ENCODE measurements around the gene GRIK3. TPM values are rescaled to one million over a fixed set of nuclear protein-coding genes. Genes with fewer than 3 reads are reported as not detected.

The GRIK3 gene
- total RNA-seq, 1 donor from 2014 or later: not detected

DNA sequence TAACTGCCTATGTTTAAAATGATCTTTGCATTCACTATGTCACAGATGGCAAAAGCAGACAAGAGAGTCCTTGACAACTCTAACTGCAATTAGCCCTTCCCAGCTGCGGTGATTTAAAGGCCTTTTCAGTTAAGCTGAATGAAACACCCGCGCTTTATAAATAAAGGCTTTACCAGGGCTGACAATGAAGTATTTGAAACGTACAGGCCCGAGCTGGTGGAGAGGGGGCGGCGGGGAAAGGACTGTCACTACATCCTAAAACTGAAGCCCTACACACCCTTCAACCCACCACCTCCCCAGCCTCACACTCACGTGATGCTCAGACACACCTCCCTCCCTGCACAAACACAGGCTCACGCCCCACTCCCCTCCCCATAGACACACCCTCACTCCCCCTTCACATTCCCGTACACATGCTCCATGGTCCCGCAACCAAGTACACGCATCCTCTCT is 45.5 kb downstream of the GRIK3 start:
- Mint-ChIP-seq H3K27ac (no peak overlapping the region), H3K4me3 (no peak overlapping the region), H3K9me3 (no peaks in the 10 kb centered on the region), H3K36me3 (ENCODE audit: low read depth) (no peaks in the 10 kb centered on the region), H3K27me3 (peaks cover 4% of the 10 kb centered on the region), H3K4me1 (no peaks in the 10 kb centered on the region)
- intact Hi-C loops (cut with micrococcal nuclease): no loop called here
- DNase-seq: no peak

DNA sequence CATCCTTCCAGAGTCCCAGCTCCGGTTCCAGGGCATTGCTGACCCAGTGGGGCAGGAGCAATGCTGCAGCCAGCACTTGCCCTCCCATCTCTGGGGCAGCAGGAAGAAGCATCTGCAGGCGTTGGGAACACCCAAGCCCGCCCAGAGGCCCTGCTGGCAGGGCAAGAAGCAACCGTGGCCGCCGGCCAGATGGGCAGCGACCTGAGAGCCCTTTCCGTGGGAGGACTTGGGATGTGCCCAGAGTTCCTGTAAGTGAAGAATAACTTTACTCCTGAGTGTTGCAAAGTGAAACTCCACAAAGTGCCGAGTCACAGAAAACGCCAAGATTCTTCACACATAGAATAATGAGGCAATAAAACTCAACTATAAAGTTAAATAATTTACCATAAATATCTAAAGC is 46.0 kb downstream of the GRIK3 start:
- intact Hi-C loops (cut with micrococcal nuclease): no loop called here
- Mint-ChIP-seq H3K4me3 (no peak overlapping the region), H3K36me3 (ENCODE audit: low read depth) (no peaks in the 10 kb centered on the region), H3K27ac (no peak overlapping the region), H3K27me3 (peaks cover 4% of the 10 kb centered on the region), H3K9me3 (no peaks in the 10 kb centered on the region), H3K4me1 (no peaks in the 10 kb centered on the region)
- DNase-seq: no peak

DNA sequence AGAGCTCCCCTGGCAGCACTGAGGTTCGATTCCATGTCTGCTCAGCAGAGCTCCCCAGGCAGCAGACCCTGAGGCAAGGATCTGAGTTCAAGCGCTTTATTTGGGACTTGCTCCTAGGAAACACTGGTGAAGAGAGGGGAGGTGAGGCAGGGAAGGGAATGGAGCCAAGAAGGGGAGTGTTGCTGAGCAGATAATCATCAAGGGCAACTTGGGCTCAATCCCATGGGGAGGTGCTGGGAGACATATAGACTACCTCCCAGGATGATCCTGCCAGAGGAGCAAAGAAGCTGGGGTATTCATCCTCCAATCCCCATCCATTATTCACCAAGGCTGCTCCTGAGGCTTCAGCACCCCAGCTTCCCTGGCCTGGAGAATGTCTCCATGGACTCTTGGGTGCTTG is 47.0 kb downstream of the GRIK3 start:
- Mint-ChIP-seq H3K9me3 (no peaks in the 10 kb centered on the region), H3K4me3 (no peak overlapping the region), H3K36me3 (ENCODE audit: low read depth) (no peaks in the 10 kb centered on the region), H3K27ac (no peak overlapping the region), H3K4me1 (no peaks in the 10 kb centered on the region), H3K27me3 (peaks cover under 1% of the 10 kb centered on the region)
- intact Hi-C loops (cut with micrococcal nuclease): no loop called here
- DNase-seq: no peak

DNA sequence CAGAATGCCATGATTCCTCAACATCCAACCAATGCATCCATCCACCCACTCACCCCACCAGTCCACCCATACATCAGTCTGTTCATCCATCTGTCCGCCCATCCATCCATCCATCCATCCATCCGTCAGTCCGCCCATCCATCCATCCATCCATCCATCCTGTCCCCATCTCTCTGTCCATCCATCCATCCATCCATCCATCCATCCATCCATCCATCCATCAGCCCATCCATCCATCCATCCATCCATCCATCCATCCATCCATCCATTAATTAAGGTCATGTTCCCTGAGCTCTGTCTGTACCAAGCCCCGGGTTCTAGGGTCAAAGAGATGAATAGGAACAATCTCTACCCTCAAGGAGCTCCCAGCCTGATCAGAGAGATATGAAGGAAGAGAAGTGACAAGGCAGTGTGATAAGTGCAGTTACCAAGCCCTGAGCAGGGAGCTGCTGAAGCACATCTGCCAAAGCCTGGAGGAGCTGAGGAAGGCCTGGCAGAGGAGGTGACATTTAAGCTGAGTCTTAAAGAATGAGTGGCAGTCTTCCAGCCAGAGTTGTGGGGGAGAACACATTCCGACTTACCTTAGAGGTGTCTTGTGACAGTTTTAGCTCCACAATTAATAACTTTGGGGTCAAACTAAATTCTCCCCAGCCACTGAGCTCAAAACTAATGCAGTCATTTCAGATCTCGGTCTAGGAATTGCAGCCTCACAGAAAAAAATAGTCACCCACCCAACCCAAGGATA is 47.9 kb downstream of the GRIK3 start:
- Mint-ChIP-seq H3K27ac (no peak overlapping the region), H3K9me3 (no peaks in the 10 kb centered on the region), H3K27me3 (no peaks in the 10 kb centered on the region), H3K36me3 (ENCODE audit: low read depth) (no peaks in the 10 kb centered on the region), H3K4me1 (no peaks in the 10 kb centered on the region), H3K4me3 (no peak overlapping the region)
- DNase-seq: no peak
- intact Hi-C loops (cut with micrococcal nuclease): no loop called here

DNA sequence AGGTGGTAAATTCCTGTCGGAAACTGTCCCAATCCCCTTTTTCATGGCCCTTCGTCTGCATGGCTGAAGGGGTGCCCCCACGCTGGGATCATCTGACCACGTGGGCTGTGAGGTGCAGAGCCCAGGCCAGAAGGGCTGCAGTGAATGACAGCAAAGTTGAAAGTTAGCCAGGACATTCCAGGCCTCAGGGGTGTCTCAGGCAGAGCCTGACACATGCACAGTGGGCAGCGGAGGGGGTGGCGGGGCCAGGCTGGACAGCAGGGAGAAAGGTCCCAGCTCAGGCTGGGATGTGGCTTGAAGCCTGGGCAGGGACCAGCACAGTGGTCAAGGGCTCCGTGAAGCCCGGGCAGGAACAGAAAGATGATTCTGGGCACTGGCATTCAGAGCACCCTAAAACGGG is 49.6 kb downstream of the GRIK3 start:
- no peak for DNase-seq
- H3K27me3 Mint-ChIP-seq: no peaks in the 10 kb centered on the region
- intact Hi-C loops (cut with micrococcal nuclease): no loop called here
- H3K9me3 Mint-ChIP-seq: no peaks in the 10 kb centered on the region
- H3K27ac Mint-ChIP-seq: no peak overlapping the region
- no peaks in the 10 kb centered on the region for H3K4me1 Mint-ChIP-seq
- H3K4me3 Mint-ChIP-seq: no peak overlapping the region
- no peaks in the 10 kb centered on the region for H3K36me3 Mint-ChIP-seq (ENCODE audit: low read depth)

DNA sequence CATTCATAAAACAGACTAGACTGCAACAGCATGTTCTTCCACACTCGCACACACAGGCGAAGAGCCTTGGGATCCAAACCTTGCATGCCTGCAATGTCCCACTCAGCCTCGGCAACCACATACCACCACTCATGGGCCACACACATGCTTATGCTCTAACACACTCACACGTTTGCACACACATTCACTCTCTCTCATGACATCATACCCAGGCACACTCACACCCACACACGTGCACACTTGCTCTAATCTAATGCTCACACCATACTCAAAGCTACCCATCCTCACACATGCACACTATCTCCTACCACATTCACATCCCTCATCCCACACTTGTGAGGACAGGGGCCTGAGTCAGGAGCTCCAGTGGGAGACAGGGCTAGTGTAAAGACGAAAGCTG is 50.3 kb downstream of the GRIK3 start:
- intact Hi-C loops (cut with micrococcal nuclease): no loop called here
- no peak for DNase-seq
- no peak overlapping the region for H3K4me3 Mint-ChIP-seq
- no peak overlapping the region for H3K27ac Mint-ChIP-seq
- no peaks in the 10 kb centered on the region for H3K36me3 Mint-ChIP-seq (ENCODE audit: low read depth)
- no peaks in the 10 kb centered on the region for H3K9me3 Mint-ChIP-seq
- H3K27me3 Mint-ChIP-seq: no peaks in the 10 kb centered on the region
- H3K4me1 Mint-ChIP-seq: no peaks in the 10 kb centered on the region

DNA sequence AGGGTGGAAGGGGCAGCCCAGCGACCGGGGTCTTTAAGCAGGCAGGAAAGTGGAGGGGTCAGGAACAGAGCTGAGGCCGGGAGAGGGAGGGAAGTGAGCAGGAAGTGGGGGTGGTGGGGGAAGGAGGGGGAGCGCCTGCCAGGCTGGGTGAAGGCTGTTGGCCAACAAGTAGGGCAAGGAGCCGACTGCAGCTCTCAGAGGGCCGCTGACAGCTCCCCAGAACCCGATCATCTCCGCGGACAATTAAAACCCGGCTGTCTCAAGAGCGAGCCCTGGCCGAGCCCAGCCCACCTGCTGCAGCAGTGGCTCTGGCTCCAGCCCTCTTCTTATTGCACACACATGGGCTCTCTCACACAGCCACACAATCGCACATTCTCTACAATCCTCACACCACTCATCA is 51.6 kb downstream of the GRIK3 start:
- intact Hi-C loops (cut with micrococcal nuclease): no loop called here
- no peaks in the 10 kb centered on the region for H3K4me1 Mint-ChIP-seq
- no peak for DNase-seq
- H3K27ac Mint-ChIP-seq: no peak overlapping the region
- no peaks in the 10 kb centered on the region for H3K36me3 Mint-ChIP-seq (ENCODE audit: low read depth)
- no peaks in the 10 kb centered on the region for H3K27me3 Mint-ChIP-seq
- H3K4me3 Mint-ChIP-seq: no peak overlapping the region
- no peaks in the 10 kb centered on the region for H3K9me3 Mint-ChIP-seq

DNA sequence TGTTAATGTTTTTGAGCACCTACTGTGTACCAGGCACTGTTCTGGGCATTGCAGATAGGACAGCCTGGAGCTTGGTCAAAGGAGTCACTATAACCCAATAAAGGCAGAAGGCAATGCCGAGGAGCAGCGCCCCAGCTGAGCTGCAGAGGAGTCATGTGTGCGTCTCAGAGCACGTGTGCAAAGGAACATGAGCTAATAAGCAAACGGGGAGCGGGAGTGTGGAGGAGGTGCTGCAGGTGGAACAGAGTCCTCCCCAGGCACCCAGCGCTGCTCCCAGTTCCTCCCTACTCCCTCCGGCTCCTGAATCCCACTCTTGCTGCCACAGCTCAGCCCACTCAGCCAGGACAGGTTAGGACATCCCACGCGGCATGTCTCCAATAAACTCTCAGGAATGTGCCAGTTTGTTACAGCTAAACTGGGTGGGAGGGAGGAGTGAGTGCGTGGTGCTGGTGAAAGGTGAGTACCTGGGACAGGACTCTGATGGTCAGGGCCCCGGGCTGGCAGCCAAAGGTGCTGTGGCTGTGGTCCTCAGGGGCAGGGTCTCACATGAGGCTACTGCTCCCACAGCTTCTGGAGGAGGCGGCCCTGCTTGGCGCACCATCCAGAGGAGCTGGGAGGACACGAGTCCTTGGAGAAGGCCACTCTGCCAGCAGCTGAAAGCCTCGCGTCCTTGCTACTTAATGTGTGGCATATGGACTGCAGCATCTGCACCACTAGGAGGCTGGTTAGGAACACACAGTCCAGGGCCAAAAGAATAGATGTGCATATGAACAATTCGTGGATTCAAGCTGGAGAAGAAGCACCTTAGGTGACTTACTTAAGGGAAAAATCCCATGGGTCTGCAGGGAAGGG is 52.3 kb downstream of the GRIK3 start:
- Mint-ChIP-seq H3K4me3 (no peak overlapping the region), H3K27me3 (no peaks in the 10 kb centered on the region), H3K27ac (no peak overlapping the region), H3K36me3 (ENCODE audit: low read depth) (no peaks in the 10 kb centered on the region), H3K9me3 (no peaks in the 10 kb centered on the region), H3K4me1 (no peaks in the 10 kb centered on the region)
- DNase-seq: no peak
- intact Hi-C loops (cut with micrococcal nuclease): no loop called here

DNA sequence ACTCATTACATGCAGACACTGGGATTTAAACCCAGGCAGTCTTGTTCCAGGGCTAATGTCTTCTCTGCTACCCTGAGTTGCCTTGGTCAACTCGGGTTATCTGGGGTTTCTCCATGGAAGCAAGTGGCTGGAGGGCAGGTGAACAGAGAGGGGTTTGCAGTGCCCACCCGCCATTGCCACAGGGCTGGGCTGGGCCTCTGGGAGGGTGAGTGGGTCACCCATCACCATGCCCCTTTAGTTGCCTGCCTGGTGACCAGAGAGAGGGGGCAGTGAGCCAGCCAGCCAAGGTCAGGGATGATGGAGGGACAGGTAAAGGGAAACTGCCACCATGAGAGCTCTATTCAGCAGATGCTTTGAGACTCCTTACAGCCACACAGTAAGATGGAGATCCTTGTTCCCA is 53.2 kb downstream of the GRIK3 start:
- H3K4me3 Mint-ChIP-seq: no peak overlapping the region
- no peak overlapping the region for H3K27ac Mint-ChIP-seq

DNA sequence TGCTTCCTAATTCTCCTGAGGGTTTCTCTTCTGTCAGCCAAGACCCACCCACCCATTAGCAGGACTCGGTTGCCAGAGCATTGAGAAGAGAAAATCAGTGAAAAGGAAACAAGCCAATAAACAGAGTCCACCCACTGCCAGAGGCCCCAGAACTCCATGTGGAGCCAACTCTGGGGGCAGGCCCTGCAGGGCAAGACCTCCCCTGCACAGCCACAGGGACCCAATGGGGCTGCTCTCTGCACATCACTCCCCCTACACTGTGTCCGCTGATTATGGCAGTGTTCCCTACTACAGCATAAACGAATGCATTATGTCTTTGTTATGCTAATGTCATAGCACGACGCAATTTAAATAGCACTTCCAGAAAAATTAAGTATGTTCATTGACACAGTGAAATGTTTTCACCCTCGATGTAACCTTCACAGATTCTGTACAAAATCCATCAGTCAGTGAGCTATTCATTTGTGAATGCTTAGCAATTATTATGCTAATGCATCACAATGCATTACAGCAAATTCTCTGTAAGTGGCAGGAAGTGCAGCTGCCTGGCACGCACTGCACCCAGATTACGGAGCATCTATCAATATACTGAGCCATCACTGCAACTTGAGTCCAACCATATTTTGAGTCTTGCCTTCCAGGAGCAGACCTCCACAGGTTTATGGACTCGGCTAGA is 56.4 kb downstream of the GRIK3 start:
- Mint-ChIP-seq H3K27me3 (no peaks in the 10 kb centered on the region), H3K4me3 (no peak overlapping the region), H3K36me3 (ENCODE audit: low read depth) (no peaks in the 10 kb centered on the region), H3K27ac (no peak overlapping the region), H3K4me1 (no peaks in the 10 kb centered on the region), H3K9me3 (no peaks in the 10 kb centered on the region)
- no peak for DNase-seq
- intact Hi-C loops (cut with micrococcal nuclease): no loop called here

More for the DNA sequence above, 53.2 kb downstream of the GRIK3 start:
- Mint-ChIP-seq H3K4me1 (no peaks in the 10 kb centered on the region), H3K36me3 (ENCODE audit: low read depth) (no peaks in the 10 kb centered on the region), H3K9me3 (no peaks in the 10 kb centered on the region), H3K27me3 (no peaks in the 10 kb centered on the region)
- intact Hi-C loops (cut with micrococcal nuclease): no loop called here
- DNase-seq: no peak

DNA sequence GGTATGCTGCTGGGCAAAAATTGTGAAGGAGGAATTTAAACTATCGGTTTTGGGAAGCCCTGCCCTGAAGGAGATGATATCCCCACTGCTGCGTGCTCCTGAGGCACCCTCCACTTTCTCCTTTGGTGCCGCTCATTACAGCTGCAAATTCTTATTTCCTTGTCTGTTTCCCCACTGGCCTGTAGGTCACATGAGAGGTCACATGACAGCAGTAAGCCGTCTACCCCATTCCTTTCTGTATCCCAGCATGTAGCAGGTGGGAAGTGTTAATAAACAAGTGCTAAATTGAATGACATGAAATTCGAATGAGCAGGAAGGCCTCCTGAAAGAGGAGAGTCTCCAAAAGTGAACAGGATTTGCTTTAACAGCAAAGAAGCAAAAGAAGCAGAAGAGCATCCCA is 58.7 kb downstream of the GRIK3 start:
- no peaks in the 10 kb centered on the region for H3K9me3 Mint-ChIP-seq
- H3K27me3 Mint-ChIP-seq: no peaks in the 10 kb centered on the region
- no peak overlapping the region for H3K4me3 Mint-ChIP-seq
- no peak overlapping the region for H3K27ac Mint-ChIP-seq
- no peak for DNase-seq
- no peaks in the 10 kb centered on the region for H3K36me3 Mint-ChIP-seq (ENCODE audit: low read depth)
- no peaks in the 10 kb centered on the region for H3K4me1 Mint-ChIP-seq
- intact Hi-C loops (cut with micrococcal nuclease): no loop called here

DNA sequence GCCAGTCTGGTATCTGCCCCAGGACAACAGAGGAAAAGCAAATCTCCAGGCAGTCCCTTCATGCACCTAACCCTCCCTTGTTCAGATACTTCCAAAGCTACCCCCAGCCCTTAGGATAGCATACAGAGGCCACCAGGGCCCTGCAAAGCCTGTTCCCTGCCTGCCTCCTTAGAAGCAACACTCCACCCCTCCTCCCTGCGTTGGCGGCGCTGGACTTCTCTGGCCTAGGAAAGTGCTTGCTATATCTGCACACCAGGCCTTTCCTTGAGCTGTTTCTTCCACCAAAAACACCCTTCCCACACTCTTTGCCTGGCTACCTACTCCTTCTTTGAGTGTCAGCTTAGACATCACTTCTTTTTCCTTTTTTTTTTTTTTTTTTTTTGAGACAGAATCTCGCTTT is 61.3 kb downstream of the GRIK3 start:
- Mint-ChIP-seq H3K4me1 (no peaks in the 10 kb centered on the region), H3K36me3 (ENCODE audit: low read depth) (no peaks in the 10 kb centered on the region), H3K9me3 (no peaks in the 10 kb centered on the region), H3K4me3 (no peak overlapping the region), H3K27ac (no peak overlapping the region), H3K27me3 (no peaks in the 10 kb centered on the region)
- DNase-seq: no peak
- intact Hi-C loops (cut with micrococcal nuclease): no loop called here

DNA sequence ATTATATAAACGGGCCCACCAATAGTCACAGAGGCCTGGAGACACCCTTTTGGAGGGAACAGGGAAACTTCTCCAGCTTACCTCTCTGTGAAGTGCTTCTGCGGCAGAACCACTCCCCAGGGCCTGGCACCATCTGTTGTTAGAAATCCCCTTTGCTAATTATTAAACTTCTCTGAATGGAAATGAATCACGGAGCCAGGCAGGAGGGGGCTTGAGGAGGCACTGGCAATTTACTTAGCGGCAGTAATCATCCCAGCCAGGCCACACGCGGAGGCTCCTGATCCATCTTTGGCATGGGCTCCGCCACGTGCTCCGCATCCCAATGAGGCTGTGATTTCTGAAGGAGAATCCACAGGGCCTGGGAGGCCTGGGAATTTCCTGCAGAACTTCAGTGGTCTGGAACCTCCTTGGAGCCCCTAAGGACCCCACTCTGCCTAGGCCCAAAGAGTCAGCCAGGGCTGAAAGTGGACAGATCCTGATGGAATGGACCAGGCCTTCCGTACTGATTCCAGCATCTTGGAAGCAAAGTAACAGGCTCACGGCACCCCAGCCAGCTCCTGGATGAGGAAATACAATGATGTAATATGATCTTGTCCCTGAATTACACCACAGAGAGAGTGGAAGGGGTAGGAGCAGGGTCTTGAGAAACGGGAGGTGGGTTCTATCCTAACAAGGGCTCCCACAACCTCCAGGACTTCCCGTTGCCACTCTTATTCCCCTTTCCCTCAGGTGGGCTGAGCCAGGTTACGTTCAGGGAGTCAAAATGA is 62.3 kb downstream of the GRIK3 start:
- intact Hi-C loops (cut with micrococcal nuclease): no loop called here
- no peak overlapping the region for H3K4me3 Mint-ChIP-seq
- no peak for DNase-seq
- H3K27me3 Mint-ChIP-seq: no peaks in the 10 kb centered on the region
- H3K36me3 Mint-ChIP-seq (ENCODE audit: low read depth): no peaks in the 10 kb centered on the region
- H3K9me3 Mint-ChIP-seq: no peaks in the 10 kb centered on the region
- no peaks in the 10 kb centered on the region for H3K4me1 Mint-ChIP-seq
- H3K27ac Mint-ChIP-seq: no peak overlapping the region
